Measurements from ENCODE around the gene PTPRG. TPM values are rescaled to one million over a fixed set of nuclear protein-coding genes. Genes with fewer than 3 reads are reported as not detected.

The PTPRG gene
- total and polyA plus RNA-seq, 3 experiments from 2014 or later, result not detected

- Mint-ChIP-seq H3K36me3 (no peaks in the 10 kb centered on the region), H3K27ac (no peak overlapping the region), H3K9me3 (peaks cover 0 to 5% (median 0%) of the 10 kb centered on the region in 5 donors), H3K27me3 (no peaks in the 10 kb centered on the region), H3K4me1 (no peaks in the 10 kb centered on the region), H3K4me3 (no peak overlapping the region)
- no peaks in the 10 kb centered on the region for H3K4me1 ChIP-seq (ENCODE audit: insufficient read depth, low read length)
- no peak overlapping the region for H3K27ac ChIP-seq (ENCODE audit: low read depth, low read length)
- ChIA-PET CTCF (no interaction called here), POLR2A (no interaction called here)
- no peak for DNase-seq
- H3K36me3 ChIP-seq (ENCODE audit: insufficient read depth, low read length), result no peaks in the 10 kb centered on the region
- H3K4me3 ChIP-seq (ENCODE audit: low read length), result no peak overlapping the region
- no peaks in the 10 kb centered on the region for H3K27me3 ChIP-seq (ENCODE audit: insufficient read depth, low read length, poor library complexity, severe bottlenecking)
- no peaks in the 10 kb centered on the region for H3K9me3 ChIP-seq (ENCODE audit: low read length)
Observed at GRCh38 chr3:61665121-61665520, 103.8 kb downstream of the PTPRG start.

- Histone ChIP-seq H3K4me1 (ENCODE audit: insufficient read depth, low read length) (no peaks in the 10 kb centered on the region), H3K27ac (ENCODE audit: low read depth, low read length) (no peak overlapping the region), H3K36me3 (ENCODE audit: insufficient read depth, low read length) (no peaks in the 10 kb centered on the region), H3K27me3 (ENCODE audit: insufficient read depth, low read length, poor library complexity, severe bottlenecking) (no peaks in the 10 kb centered on the region), H3K4me3 (ENCODE audit: low read length) (no peak overlapping the region), H3K9me3 (ENCODE audit: low read length) (no peaks in the 10 kb centered on the region)
- Mint-ChIP-seq H3K27me3 (no peaks in the 10 kb centered on the region), H3K9me3 (peaks cover 0 to 5% (median 3%) of the 10 kb centered on the region in 5 donors), H3K27ac (no peak overlapping the region), H3K4me3 (no peak overlapping the region), H3K36me3 (no peaks in the 10 kb centered on the region), H3K4me1 (no peaks in the 10 kb centered on the region)
- ChIA-PET POLR2A (no interaction called here), CTCF (no interaction called here)
- DNase-seq, result no peak
Observed at GRCh38 chr3:61665987-61666386, 104.6 kb downstream of the PTPRG start.

- Mint-ChIP-seq H3K4me1 (no peaks in the 10 kb centered on the region), H3K27ac (no peak overlapping the region), H3K36me3 (no peaks in the 10 kb centered on the region), H3K9me3 (peaks cover 0 to 5% (median 3%) of the 10 kb centered on the region in 5 donors), H3K4me3 (no peak overlapping the region), H3K27me3 (no peaks in the 10 kb centered on the region)
- Histone ChIP-seq H3K9me3 (ENCODE audit: low read length) (no peaks in the 10 kb centered on the region), H3K27ac (ENCODE audit: low read depth, low read length) (no peak overlapping the region), H3K4me1 (ENCODE audit: insufficient read depth, low read length) (no peaks in the 10 kb centered on the region), H3K27me3 (ENCODE audit: insufficient read depth, low read length, poor library complexity, severe bottlenecking) (no peaks in the 10 kb centered on the region), H3K36me3 (ENCODE audit: insufficient read depth, low read length) (no peaks in the 10 kb centered on the region), H3K4me3 (ENCODE audit: low read length) (no peak overlapping the region)
- CTCF ChIA-PET, result no interaction called here
- POLR2A ChIA-PET, result no interaction called here
- no peak for DNase-seq
Observed at GRCh38 chr3:61666615-61667330, 105.4 kb downstream of the PTPRG start.

DNA sequence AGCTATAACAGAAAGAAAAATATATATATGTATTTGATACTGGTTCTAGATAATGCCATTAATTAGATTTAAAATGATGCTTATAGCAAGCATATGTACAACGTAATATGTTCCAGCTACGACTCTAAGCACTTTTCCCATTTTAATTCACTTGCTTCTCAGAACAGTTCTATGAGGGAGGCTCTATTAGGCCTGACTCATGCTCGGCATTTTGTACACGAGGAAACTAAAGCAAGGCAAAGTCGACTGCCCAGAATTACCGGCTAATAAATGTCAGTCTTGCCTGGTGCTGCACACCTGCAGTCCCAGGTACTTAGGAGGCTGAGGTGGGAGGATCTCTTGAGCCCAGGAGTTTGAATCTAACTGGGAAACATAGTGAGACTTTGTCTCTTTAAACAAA is 106.0 kb downstream of the PTPRG start:
- H3K4me3 ChIP-seq (ENCODE audit: low read length), result no peak overlapping the region
- Mint-ChIP-seq H3K36me3 (no peaks in the 10 kb centered on the region), H3K27ac (no peak overlapping the region), H3K4me1 (no peaks in the 10 kb centered on the region), H3K9me3 (peaks cover 0 to 4% (median 2%) of the 10 kb centered on the region in 5 donors), H3K4me3 (no peak overlapping the region), H3K27me3 (no peaks in the 10 kb centered on the region)
- DNase-seq, result no peak
- no peaks in the 10 kb centered on the region for H3K27me3 ChIP-seq (ENCODE audit: insufficient read depth, low read length, poor library complexity, severe bottlenecking)
- no peak overlapping the region for H3K27ac ChIP-seq (ENCODE audit: low read depth, low read length)
- CTCF ChIA-PET, result no interaction called here
- H3K36me3 ChIP-seq (ENCODE audit: insufficient read depth, low read length), result no peaks in the 10 kb centered on the region
- no peaks in the 10 kb centered on the region for H3K9me3 ChIP-seq (ENCODE audit: low read length)
- POLR2A ChIA-PET, result no interaction called here
- no peaks in the 10 kb centered on the region for H3K4me1 ChIP-seq (ENCODE audit: insufficient read depth, low read length)

DNA sequence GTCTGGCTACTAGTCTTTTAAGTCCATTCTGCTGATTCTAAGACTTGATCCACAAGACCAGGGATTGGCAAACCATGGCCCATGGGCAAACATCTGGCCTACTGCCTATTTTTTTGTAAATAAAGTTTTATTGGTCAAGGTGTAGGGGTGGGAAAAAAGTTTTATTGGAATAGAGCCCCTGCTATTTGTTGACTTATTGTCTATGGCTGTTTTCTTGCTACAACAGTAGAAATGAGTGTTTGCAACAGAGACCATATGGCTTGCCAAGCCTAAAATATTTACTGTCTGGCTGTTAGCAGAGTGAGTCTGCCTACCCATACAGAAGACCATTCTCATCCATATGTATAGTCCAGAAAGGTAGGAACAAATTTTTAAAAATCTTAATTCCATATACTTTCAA is 106.4 kb downstream of the PTPRG start:
- Mint-ChIP-seq H3K4me3 (no peak overlapping the region), H3K36me3 (no peaks in the 10 kb centered on the region), H3K4me1 (no peaks in the 10 kb centered on the region), H3K27ac (no peak overlapping the region), H3K9me3 (peaks cover 0 to 4% (median 2%) of the 10 kb centered on the region in 5 donors), H3K27me3 (no peaks in the 10 kb centered on the region)
- DNase-seq, result no peak
- Histone ChIP-seq H3K27me3 (ENCODE audit: insufficient read depth, low read length, poor library complexity, severe bottlenecking) (no peaks in the 10 kb centered on the region), H3K4me1 (ENCODE audit: insufficient read depth, low read length) (no peaks in the 10 kb centered on the region), H3K4me3 (ENCODE audit: low read length) (no peak overlapping the region), H3K36me3 (ENCODE audit: insufficient read depth, low read length) (no peaks in the 10 kb centered on the region), H3K27ac (ENCODE audit: low read depth, low read length) (no peak overlapping the region), H3K9me3 (ENCODE audit: low read length) (no peaks in the 10 kb centered on the region)
- CTCF ChIA-PET, result no interaction called here
- POLR2A ChIA-PET, result no interaction called here

- ChIA-PET POLR2A (no interaction called here), CTCF (no interaction called here)
Observed at GRCh38 chr3:61668317-61668864, 107.0 kb downstream of the PTPRG start.

GRCh38 chr3:61669203-61669602 is 107.8 kb downstream of the PTPRG start:
- CTCF ChIA-PET, result no interaction called here
- Histone ChIP-seq H3K4me1 (ENCODE audit: insufficient read depth, low read length) (no peaks in the 10 kb centered on the region), H3K36me3 (ENCODE audit: insufficient read depth, low read length) (no peaks in the 10 kb centered on the region), H3K27me3 (ENCODE audit: insufficient read depth, low read length, poor library complexity, severe bottlenecking) (no peaks in the 10 kb centered on the region), H3K9me3 (ENCODE audit: low read length) (no peaks in the 10 kb centered on the region), H3K27ac (ENCODE audit: low read depth, low read length) (no peak overlapping the region), H3K4me3 (ENCODE audit: low read length) (no peak overlapping the region)
- no peaks in the 10 kb centered on the region for H3K4me1 Mint-ChIP-seq
- no peak overlapping the region for H3K4me3 Mint-ChIP-seq
- H3K27me3 Mint-ChIP-seq, result no peaks in the 10 kb centered on the region
- H3K36me3 Mint-ChIP-seq, result no peaks in the 10 kb centered on the region
- H3K27ac Mint-ChIP-seq, result no peak overlapping the region
- POLR2A ChIA-PET, result no interaction called here
- no peak for DNase-seq
- H3K9me3 Mint-ChIP-seq, result peaks cover 0 to 4% (median 2%) of the 10 kb centered on the region in 5 donors

More at GRCh38 chr3:61668317-61668864, 107.0 kb downstream of the PTPRG start:
- no peak for DNase-seq
- H3K27ac ChIP-seq (ENCODE audit: low read depth, low read length), result no peak overlapping the region
- Mint-ChIP-seq H3K27me3 (no peaks in the 10 kb centered on the region), H3K27ac (no peak overlapping the region), H3K4me1 (no peaks in the 10 kb centered on the region), H3K36me3 (no peaks in the 10 kb centered on the region), H3K9me3 (peaks cover 0 to 4% (median 2%) of the 10 kb centered on the region in 5 donors), H3K4me3 (no peak overlapping the region)
- H3K4me3 ChIP-seq (ENCODE audit: low read length), result no peak overlapping the region
- H3K27me3 ChIP-seq (ENCODE audit: insufficient read depth, low read length, poor library complexity, severe bottlenecking), result no peaks in the 10 kb centered on the region
- H3K9me3 ChIP-seq (ENCODE audit: low read length), result no peaks in the 10 kb centered on the region
- no peaks in the 10 kb centered on the region for H3K36me3 ChIP-seq (ENCODE audit: insufficient read depth, low read length)
- H3K4me1 ChIP-seq (ENCODE audit: insufficient read depth, low read length), result no peaks in the 10 kb centered on the region

DNA sequence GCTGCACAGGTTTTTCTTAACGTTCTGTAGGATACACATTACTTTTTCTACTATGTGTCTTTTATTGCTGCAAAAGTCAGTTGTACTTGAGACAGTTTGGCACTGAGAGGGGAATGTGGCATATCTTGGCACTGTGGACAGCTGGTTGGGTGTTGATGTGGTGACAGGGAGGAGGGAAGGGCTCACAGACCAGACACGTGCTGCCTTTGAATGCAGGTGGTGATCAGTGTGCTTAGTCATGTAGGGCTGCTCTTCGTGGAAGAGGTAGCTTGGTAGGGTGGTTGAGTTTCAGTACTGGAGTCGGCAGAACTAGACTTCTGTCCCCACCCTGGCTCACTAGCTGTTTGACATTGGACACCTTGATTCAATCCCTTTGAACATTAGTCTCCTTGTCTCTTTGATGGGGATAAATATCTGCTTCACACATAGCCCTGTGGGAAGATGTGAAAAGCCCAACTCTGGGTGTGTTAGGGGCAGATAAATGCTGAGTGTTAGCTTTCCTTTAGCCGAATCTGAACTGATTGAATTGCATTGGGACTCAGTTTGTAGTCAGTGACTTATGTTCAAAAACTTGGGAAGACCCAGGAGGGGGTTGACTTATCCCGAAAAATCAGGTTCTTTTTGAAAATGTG is 108.4 kb downstream of the PTPRG start:
- no peaks in the 10 kb centered on the region for H3K4me1 ChIP-seq (ENCODE audit: insufficient read depth, low read length)
- Mint-ChIP-seq H3K27me3 (no peaks in the 10 kb centered on the region), H3K27ac (no peak overlapping the region), H3K36me3 (no peaks in the 10 kb centered on the region), H3K9me3 (peaks cover 0 to 4% (median 2%) of the 10 kb centered on the region in 5 donors), H3K4me1 (no peaks in the 10 kb centered on the region), H3K4me3 (no peak overlapping the region)
- H3K9me3 ChIP-seq (ENCODE audit: low read length), result no peaks in the 10 kb centered on the region
- POLR2A ChIA-PET, result no interaction called here
- CTCF ChIA-PET, result no interaction called here
- H3K36me3 ChIP-seq (ENCODE audit: insufficient read depth, low read length), result no peaks in the 10 kb centered on the region
- no peak overlapping the region for H3K27ac ChIP-seq (ENCODE audit: low read depth, low read length)
- no peak overlapping the region for H3K4me3 ChIP-seq (ENCODE audit: low read length)
- no peak for DNase-seq
- no peaks in the 10 kb centered on the region for H3K27me3 ChIP-seq (ENCODE audit: insufficient read depth, low read length, poor library complexity, severe bottlenecking)

Data from CD8-positive, alpha-beta memory T cell (primary cell).